ENCODE data around the gene HLA-DMB.

HLA-DMB gene

DNA sequence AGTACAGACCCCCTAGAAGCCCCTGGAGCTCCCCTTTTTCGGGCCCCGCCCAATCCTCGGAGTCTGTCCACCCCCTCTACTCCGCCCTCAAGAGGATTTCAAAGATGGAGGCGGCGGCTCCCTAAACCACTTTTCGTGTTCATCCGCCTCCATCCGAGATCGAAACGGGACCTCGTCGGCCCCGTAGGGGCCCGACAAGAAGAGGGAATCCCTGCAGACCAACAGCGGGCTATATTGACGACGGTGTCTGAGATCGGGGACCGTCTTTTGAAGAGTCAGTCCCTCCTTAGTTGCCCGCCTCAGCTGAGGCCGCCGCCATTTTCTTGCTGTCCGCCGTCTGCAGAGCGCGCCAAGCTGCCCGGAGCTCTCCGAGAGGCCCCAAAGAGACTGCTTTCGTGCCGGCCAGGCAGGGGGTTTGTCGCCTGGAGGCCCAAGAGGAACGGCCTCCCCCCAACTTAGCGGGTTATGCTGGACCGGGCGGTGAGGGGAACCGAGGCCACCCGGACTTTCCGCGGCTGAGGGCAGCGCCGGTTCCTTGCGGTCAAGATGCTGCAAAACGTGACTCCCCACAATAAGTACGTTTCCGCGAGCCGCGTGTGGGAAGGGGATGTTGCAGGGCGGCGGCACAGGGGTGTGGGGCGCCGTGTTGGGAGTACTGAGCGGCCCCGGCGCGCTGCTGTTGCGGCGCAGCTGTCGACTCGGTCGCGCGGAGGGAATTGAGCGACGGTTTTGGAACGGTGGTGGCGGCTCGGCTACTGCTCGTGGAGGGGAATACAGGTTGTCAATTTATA lies 31.7 kb upstream of the HLA-DMB start:
- TF ChIP-seq, protein P1, sequence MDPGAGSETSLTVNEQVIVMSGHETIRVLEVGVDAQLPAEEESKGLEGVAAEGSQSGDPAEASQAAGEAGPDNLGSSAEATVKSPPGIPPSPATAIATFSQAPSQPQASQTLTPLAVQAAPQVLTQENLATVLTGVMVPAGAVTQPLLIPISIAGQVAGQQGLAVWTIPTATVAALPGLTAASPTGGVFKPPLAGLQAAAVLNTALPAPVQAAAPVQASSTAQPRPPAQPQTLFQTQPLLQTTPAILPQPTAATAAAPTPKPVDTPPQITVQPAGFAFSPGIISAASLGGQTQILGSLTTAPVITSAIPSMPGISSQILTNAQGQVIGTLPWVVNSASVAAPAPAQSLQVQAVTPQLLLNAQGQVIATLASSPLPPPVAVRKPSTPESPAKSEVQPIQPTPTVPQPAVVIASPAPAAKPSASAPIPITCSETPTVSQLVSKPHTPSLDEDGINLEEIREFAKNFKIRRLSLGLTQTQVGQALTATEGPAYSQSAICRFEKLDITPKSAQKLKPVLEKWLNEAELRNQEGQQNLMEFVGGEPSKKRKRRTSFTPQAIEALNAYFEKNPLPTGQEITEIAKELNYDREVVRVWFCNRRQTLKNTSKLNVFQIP (CRISPR knock-in tag; IDR thresholded peaks at IDR 0.05; ENCODE audit: borderline replicate concordance, low read depth), result 0 out of 2 replicates have a peak, but pooled peaks have one; percentile 2
- TF ChIP-seq ZNF565 (CRISPR knock-in tag; conservative IDR thresholded peaks at IDR 0.05; ENCODE audit: low read depth), result no peak
- TF ChIP-seq TCF4 (CRISPR knock-in tag; IDR thresholded peaks at IDR 0.05; ENCODE audit: borderline replicate concordance), result no peak
- TF ChIP-seq, protein P2, sequence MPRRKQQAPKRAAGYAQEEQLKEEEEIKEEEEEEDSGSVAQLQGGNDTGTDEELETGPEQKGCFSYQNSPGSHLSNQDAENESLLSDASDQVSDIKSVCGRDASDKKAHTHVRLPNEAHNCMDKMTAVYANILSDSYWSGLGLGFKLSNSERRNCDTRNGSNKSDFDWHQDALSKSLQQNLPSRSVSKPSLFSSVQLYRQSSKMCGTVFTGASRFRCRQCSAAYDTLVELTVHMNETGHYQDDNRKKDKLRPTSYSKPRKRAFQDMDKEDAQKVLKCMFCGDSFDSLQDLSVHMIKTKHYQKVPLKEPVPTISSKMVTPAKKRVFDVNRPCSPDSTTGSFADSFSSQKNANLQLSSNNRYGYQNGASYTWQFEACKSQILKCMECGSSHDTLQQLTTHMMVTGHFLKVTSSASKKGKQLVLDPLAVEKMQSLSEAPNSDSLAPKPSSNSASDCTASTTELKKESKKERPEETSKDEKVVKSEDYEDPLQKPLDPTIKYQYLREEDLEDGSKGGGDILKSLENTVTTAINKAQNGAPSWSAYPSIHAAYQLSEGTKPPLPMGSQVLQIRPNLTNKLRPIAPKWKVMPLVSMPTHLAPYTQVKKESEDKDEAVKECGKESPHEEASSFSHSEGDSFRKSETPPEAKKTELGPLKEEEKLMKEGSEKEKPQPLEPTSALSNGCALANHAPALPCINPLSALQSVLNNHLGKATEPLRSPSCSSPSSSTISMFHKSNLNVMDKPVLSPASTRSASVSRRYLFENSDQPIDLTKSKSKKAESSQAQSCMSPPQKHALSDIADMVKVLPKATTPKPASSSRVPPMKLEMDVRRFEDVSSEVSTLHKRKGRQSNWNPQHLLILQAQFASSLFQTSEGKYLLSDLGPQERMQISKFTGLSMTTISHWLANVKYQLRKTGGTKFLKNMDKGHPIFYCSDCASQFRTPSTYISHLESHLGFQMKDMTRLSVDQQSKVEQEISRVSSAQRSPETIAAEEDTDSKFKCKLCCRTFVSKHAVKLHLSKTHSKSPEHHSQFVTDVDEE (CRISPR knock-in tag; IDR thresholded peaks at IDR 0.05), result no peak
- ATAC-seq, result no peak; the same call in 2 of the 3 replicates

DNA sequence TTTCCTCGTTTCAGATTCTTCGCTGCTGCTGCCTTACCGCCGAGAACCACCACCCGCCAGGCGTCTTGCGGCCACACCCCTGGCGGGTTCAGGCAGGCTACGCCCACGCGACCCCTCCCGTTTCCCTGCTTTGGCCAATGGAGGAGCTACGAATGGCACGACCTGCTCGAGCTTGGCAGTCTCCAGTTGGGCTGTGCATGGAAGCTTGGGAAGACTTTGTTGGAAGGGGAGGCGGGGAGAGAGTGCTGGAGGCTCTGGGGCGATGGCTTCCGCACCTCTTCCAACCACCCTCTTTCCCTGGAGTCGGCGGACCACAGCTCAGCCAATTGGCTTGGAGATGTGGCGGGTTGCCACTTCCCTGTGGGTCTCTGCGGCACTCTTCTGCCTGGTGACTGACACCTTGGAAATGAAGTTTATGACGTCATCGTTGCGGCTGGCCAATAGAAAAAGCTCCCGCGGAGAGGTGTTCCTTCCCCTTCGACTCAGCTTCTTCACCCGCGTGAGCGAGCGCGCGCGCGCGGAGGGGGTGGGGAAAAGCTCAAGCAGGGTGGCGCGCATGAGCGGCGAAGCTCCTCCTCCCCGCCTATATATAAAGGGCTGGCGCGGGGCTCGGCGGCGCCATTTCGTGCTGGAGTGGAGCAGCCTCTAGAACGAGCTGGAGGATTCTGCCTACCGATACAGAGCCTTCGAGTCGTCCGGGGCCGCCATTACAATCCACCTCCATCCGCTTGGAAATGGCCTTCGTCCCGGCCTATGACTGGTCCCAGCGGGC lies 30.9 kb upstream of the HLA-DMB start:
- TF ChIP-seq, protein P2 (CRISPR knock-in tag; IDR thresholded peaks at IDR 0.05), result peak; percentile 75
- peak; percentile 93 for TF ChIP-seq ARNTL (CRISPR knock-in tag; IDR thresholded peaks at IDR 0.05; ENCODE audit: borderline replicate concordance, low read depth)
- TF ChIP-seq ZFP3 (CRISPR knock-in tag; IDR thresholded peaks at IDR 0.05), result peak; percentile 79
- TF ChIP-seq ZFP30 (CRISPR knock-in tag; IDR thresholded peaks at IDR 0.05), result peak; percentile 76
- TF ChIP-seq ZNF70 (CRISPR knock-in tag; IDR thresholded peaks at IDR 0.05), result peak; percentile 71
- peak; percentile 60; the same call in 1 of the 2 replicates for TF ChIP-seq TOX (CRISPR knock-in tag; IDR thresholded peaks at IDR 0.05; ENCODE audit: borderline replicate concordance)
- TF ChIP-seq GLIS3 (CRISPR knock-in tag; IDR thresholded peaks at IDR 0.05), result peak; percentile 65; the same call in 1 of the 2 replicates
- peak; percentile 98; the same call in 1 of the 2 replicates for TF ChIP-seq PPARA (CRISPR knock-in tag; IDR thresholded peaks at IDR 0.05; ENCODE audit: borderline replicate concordance)
- TF ChIP-seq, protein P1 (CRISPR knock-in tag; IDR thresholded peaks at IDR 0.05; ENCODE audit: borderline replicate concordance, low read depth), result peak; percentile 53; the same call in 1 of the 2 replicates
- TF ChIP-seq, protein P3, sequence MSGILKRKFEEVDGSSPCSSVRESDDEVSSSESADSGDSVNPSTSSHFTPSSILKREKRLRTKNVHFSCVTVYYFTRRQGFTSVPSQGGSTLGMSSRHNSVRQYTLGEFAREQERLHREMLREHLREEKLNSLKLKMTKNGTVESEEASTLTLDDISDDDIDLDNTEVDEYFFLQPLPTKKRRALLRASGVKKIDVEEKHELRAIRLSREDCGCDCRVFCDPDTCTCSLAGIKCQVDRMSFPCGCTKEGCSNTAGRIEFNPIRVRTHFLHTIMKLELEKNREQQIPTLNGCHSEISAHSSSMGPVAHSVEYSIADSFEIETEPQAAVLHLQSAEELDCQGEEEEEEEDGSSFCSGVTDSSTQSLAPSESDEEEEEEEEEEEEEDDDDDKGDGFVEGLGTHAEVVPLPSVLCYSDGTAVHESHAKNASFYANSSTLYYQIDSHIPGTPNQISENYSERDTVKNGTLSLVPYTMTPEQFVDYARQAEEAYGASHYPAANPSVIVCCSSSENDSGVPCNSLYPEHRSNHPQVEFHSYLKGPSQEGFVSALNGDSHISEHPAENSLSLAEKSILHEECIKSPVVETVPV (CRISPR knock-in tag; IDR thresholded peaks at IDR 0.05), result 0 out of 2 replicates have a peak, but pooled peaks have one; percentile 41
- no peak for TF ChIP-seq OSR1 (CRISPR knock-in tag; IDR thresholded peaks at IDR 0.05)
- no peak for TF ChIP-seq TCF4 (CRISPR knock-in tag; IDR thresholded peaks at IDR 0.05; ENCODE audit: borderline replicate concordance)
- no peak for TF ChIP-seq ZNF8 (CRISPR knock-in tag; IDR thresholded peaks at IDR 0.05)
- peak; percentile 95 for TF ChIP-seq CSDC2 (CRISPR knock-in tag; IDR thresholded peaks at IDR 0.05)
- TF ChIP-seq, protein P4, sequence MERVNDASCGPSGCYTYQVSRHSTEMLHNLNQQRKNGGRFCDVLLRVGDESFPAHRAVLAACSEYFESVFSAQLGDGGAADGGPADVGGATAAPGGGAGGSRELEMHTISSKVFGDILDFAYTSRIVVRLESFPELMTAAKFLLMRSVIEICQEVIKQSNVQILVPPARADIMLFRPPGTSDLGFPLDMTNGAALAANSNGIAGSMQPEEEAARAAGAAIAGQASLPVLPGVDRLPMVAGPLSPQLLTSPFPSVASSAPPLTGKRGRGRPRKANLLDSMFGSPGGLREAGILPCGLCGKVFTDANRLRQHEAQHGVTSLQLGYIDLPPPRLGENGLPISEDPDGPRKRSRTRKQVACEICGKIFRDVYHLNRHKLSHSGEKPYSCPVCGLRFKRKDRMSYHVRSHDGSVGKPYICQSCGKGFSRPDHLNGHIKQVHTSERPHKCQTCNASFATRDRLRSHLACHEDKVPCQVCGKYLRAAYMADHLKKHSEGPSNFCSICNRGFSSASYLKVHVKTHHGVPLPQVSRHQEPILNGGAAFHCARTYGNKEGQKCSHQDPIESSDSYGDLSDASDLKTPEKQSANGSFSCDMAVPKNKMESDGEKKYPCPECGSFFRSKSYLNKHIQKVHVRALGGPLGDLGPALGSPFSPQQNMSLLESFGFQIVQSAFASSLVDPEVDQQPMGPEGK (CRISPR knock-in tag; IDR thresholded peaks at IDR 0.05; ENCODE audit: borderline replicate concordance), result peak; percentile 73; the same call in 1 of the 2 replicates
- TF ChIP-seq BACH2 (CRISPR knock-in tag; IDR thresholded peaks at IDR 0.05; ENCODE audit: borderline replicate concordance), result peak; percentile 96
- TF ChIP-seq ISL1 (CRISPR knock-in tag; IDR thresholded peaks at IDR 0.05), result peak; percentile 33; the same call in 1 of the 2 replicates
- TF ChIP-seq ESRRG (CRISPR knock-in tag; IDR thresholded peaks at IDR 0.05), result peak; percentile 7; the same call in 1 of the 2 replicates
- TF ChIP-seq SNAI2 (CRISPR knock-in tag; IDR thresholded peaks at IDR 0.05), result peak; percentile 98
- TF ChIP-seq, protein P5, sequence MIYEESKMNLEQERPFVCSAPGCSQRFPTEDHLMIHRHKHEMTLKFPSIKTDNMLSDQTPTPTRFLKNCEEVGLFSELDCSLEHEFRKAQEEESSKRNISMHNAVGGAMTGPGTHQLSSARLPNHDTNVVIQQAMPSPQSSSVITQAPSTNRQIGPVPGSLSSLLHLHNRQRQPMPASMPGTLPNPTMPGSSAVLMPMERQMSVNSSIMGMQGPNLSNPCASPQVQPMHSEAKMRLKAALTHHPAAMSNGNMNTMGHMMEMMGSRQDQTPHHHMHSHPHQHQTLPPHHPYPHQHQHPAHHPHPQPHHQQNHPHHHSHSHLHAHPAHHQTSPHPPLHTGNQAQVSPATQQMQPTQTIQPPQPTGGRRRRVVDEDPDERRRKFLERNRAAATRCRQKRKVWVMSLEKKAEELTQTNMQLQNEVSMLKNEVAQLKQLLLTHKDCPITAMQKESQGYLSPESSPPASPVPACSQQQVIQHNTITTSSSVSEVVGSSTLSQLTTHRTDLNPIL (CRISPR knock-in tag; IDR thresholded peaks at IDR 0.05; ENCODE audit: low read depth), result peak; percentile 99
- 0 out of 2 replicates have a peak, but pooled peaks have one; percentile 72 for TF ChIP-seq RARB (CRISPR knock-in tag; IDR thresholded peaks at IDR 0.05)
- peak; percentile 63 for TF ChIP-seq ZC3H10 (CRISPR knock-in tag; IDR thresholded peaks at IDR 0.05)
- peak; percentile 95 for TF ChIP-seq ZNF565 (CRISPR knock-in tag; conservative IDR thresholded peaks at IDR 0.05; ENCODE audit: low read depth)
- peak; percentile 71 for ATAC-seq

Data from SK-N-SH treated with all-trans-retinoic acid at 6 μM for 48 hours (cell line).